SH-SY5Y (cell line): Measurements from ENCODE around the gene AOPEP.

Experiments
- GATA2 ChIP-seq: IDR thresholded peaks from 2 replicates; pipeline ENCODE4 v1.6.1; 2011; ENCODE audit warnings: mild to moderate bottlenecking, low read depth, low read length
- GATA3 ChIP-seq: IDR thresholded peaks from 2 replicates; pipeline ENCODE4 v1.6.1; 2011; ENCODE audit warnings: low read depth, mild to moderate bottlenecking, low read length, moderate library complexity

GRCh38 chr9:94679587-94679986 is 46.9 kb upstream of the AOPEP start:
- TF ChIP-seq GATA3 (no peak), GATA2 (no peak)
